ENCODE results near the gene METTL25. TPM values are rescaled to one million over a fixed set of nuclear protein-coding genes. Genes with fewer than 3 reads are reported as not detected.

Gene METTL25
- total RNA-seq, 2 donors from 2014 or later = 2.6 to 9.6 TPM

DNA sequence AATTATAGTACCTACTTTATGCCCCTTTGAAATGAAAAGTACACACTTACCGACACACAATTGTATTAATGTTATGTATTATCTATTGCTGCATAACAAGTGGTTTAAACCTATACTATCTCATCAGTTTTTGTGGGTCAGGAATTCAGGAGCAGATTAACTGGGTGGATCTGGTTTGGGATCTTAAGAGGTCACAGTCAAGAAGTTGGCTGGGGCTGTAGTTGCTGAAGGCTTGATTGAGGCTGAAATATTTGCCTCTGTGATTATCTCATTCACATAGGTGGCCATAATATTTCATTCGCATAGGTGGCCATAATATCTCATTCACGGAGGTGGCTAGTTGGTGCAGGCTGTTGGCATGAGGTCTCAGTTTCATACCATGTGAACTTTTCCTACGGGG, 5.7 kb downstream of the METTL25 start:
- DNase-seq (no peak), ATAC-seq (peak; percentile 26)
- Histone ChIP-seq H3K27me3 (no peaks in the 10 kb centered on the region), H3K4me3 (no peak overlapping the region), H3K27ac (no peak overlapping the region), H3K36me3 (replicated peaks in 1 of 2; ENCODE audit: insufficient read depth in 1 of 2, low read depth in 2 of 2) (no peaks in the 10 kb centered on the region), H3K4me1 (peaks cover 29% of the 10 kb centered on the region), H3K9me3 (no peaks in the 10 kb centered on the region)
- 42 to 46% methylated on average over 4 of the region's 4 CpGs for whole genome bisulfite sequencing, 2 donors
- TF ChIP-seq, protein P1, sequence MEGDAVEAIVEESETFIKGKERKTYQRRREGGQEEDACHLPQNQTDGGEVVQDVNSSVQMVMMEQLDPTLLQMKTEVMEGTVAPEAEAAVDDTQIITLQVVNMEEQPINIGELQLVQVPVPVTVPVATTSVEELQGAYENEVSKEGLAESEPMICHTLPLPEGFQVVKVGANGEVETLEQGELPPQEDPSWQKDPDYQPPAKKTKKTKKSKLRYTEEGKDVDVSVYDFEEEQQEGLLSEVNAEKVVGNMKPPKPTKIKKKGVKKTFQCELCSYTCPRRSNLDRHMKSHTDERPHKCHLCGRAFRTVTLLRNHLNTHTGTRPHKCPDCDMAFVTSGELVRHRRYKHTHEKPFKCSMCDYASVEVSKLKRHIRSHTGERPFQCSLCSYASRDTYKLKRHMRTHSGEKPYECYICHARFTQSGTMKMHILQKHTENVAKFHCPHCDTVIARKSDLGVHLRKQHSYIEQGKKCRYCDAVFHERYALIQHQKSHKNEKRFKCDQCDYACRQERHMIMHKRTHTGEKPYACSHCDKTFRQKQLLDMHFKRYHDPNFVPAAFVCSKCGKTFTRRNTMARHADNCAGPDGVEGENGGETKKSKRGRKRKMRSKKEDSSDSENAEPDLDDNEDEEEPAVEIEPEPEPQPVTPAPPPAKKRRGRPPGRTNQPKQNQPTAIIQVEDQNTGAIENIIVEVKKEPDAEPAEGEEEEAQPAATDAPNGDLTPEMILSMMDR (IDR thresholded peaks at IDR 0.05) = no peak
- no peak for TF ChIP-seq POLR2A (IDR thresholded peaks at IDR 0.05)
- intact Hi-C loops (cut with DNase I) = no loop called here

- Histone ChIP-seq H3K4me1 (peaks cover 13% of the 10 kb centered on the region), H3K27ac (no peak overlapping the region), H3K9me3 (no peaks in the 10 kb centered on the region), H3K36me3 (replicated peaks in 1 of 2; ENCODE audit: insufficient read depth in 1 of 2, low read depth in 2 of 2) (no peaks in the 10 kb centered on the region), H3K4me3 (no peak overlapping the region), H3K27me3 (no peaks in the 10 kb centered on the region)
- TF ChIP-seq POLR2A (IDR thresholded peaks at IDR 0.05) = no peak
- TF ChIP-seq, protein P1 (IDR thresholded peaks at IDR 0.05) = no peak
- 76 to 82% methylated on average over 1 of the region's 1 CpG for WGBS, 2 donors
- ATAC-seq (no peak), DNase-seq (no peak)
- intact Hi-C loops (cut with DNase I) = no loop called here
These were observed 7.9 kb downstream of the METTL25 start for GRCh38 chr12:82366197-82366596.

DNA sequence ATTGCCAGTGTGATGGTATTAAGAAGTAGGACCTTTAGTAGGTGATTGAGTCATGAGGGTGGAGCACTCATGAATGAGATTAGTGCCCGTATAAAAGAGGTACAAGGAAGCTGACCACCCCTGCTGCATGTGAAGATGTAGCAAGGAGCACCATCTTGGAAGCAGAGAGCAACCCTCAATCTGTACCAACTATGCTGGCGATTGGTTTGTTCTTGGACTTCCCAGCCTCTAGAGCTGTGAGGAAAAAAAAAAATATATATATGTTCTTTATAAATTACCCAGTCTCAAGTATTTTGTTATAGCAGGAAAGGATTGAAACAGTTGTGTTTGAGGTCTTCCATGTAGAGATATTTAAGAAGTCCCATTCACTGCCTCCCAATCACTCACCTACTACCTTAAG, 16.9 kb downstream of the METTL25 start:
- WGBS, 2 donors = 90 to 92% methylated on average over 2 of the region's 2 CpGs
- no peaks in the 10 kb centered on the region for H3K27me3 ChIP-seq
- TF ChIP-seq, protein P1 (IDR thresholded peaks at IDR 0.05) = no peak
- TF ChIP-seq POLR2A (IDR thresholded peaks at IDR 0.05) = no peak
- no peak overlapping the region for H3K27ac ChIP-seq
- H3K4me1 ChIP-seq = no peaks in the 10 kb centered on the region
- ATAC-seq (no peak), DNase-seq (no peak)
- no peaks in the 10 kb centered on the region for H3K9me3 ChIP-seq
- intact Hi-C loops (cut with DNase I) = no loop called here
- no peaks in the 10 kb centered on the region for H3K36me3 ChIP-seq (replicated peaks in 1 of 2; ENCODE audit: insufficient read depth in 1 of 2, low read depth in 2 of 2)
- no peak overlapping the region for H3K4me3 ChIP-seq

- H3K27ac ChIP-seq = no peak overlapping the region
- no peaks in the 10 kb centered on the region for H3K9me3 ChIP-seq
- intact Hi-C loops (cut with DNase I) = no loop called here
- no peaks in the 10 kb centered on the region for H3K27me3 ChIP-seq
- no peaks in the 10 kb centered on the region for H3K4me1 ChIP-seq
- H3K36me3 ChIP-seq (replicated peaks in 1 of 2; ENCODE audit: insufficient read depth in 1 of 2, low read depth in 2 of 2) = no peaks in the 10 kb centered on the region
- ATAC-seq (no peak), DNase-seq (no peak)
- TF ChIP-seq POLR2A (IDR thresholded peaks at IDR 0.05) = no peak
- TF ChIP-seq, protein P1 (IDR thresholded peaks at IDR 0.05) = no peak
- no peak overlapping the region for H3K4me3 ChIP-seq
These were observed 20.7 kb downstream of the METTL25 start for GRCh38 chr12:82378997-82379396.

DNA sequence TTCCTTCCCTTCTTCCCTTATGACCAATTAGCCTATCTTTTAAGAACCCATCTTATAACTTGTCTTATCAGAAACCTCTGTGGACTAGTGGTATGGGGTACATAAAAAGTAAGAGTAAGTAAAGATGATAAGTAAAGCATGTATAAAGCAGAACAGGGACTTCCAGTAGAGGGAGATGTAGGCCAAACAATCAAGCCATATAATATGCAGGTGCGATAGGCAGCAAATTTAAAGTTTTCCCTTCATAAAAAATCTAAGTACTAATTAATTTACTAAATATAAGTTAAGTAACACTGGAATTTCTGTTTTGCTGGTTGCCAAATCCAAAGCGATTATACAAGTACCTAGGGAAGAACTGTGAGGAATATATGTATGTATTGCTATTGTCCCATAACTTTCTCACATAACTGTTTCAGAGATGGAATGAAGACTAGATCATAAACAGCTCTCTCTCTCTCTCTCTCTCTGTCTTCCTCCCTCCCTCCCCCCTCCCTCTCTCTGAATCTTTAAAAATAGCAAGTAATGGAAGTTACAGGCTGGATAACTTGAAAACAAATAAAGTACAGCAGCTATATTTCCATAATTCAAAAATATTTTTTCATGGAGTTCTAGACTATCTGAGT, 25.7 kb downstream of the METTL25 start:
- Histone ChIP-seq H3K4me1 (no peaks in the 10 kb centered on the region), H3K27me3 (no peaks in the 10 kb centered on the region), H3K9me3 (no peaks in the 10 kb centered on the region), H3K4me3 (no peak overlapping the region), H3K27ac (no peak overlapping the region), H3K36me3 (replicated peaks in 1 of 2; ENCODE audit: insufficient read depth in 1 of 2, low read depth in 2 of 2) (no peaks in the 10 kb centered on the region)
- ATAC-seq = no peak
- TF ChIP-seq POLR2A (IDR thresholded peaks at IDR 0.05) = no peak
- TF ChIP-seq, protein P1 (IDR thresholded peaks at IDR 0.05) = peak in 6 of 7 experiments; percentile 27 to 60 (median 37)
- 34 to 49% methylated on average over 2 of the region's 2 CpGs for WGBS, 2 donors
- intact Hi-C loops (cut with DNase I) = no loop called here
- no peak for DNase-seq
